Peyer's patch (tissue), 4 donors: ENCODE measurements around the gene NOPCHAP1. TPM values are rescaled to one million over a fixed set of nuclear protein-coding genes. Genes with fewer than 3 reads are reported as not detected.
A peak's percentile ranks its signal among the peaks of the same experiment; 100 is the strongest.

Experiments
- DNase-seq, 3 donors: peaks; one replicate each; pipeline ENCODE4 v3.0.0-alpha.2; 2017 to 2019
- H3K27ac ChIP-seq, 4 donors: fragments of 200-600 bp; sonication (generic); one replicate each; pipeline ENCODE4 v1.5.1; 2016 to 2019
- H3K27me3 ChIP-seq, 2 donors: fragments of 200-600 bp; sonication (generic); one replicate each; pipeline ENCODE4 v1.5.1; 2019
- H3K36me3 ChIP-seq, 3 donors: fragments of 200-600 bp; sonication (generic); one replicate each; pipeline ENCODE4 v1.5.1; 2016 to 2019
- H3K4me1 ChIP-seq, 4 donors: fragments of 200-600 bp; sonication (generic); one replicate each; pipeline ENCODE4 v1.5.1; 2016 to 2019
- H3K4me3 ChIP-seq, 4 donors: fragments of 200-600 bp; sonication (generic); 1 replicate in 3 of 4; 2 replicates in 1 of 4; pipeline ENCODE4 v1.5.1; 2016 to 2019; ENCODE audit warnings: mild to moderate bottlenecking in 1 of 4
- H3K9me3 ChIP-seq, 4 donors: fragments of 200-600 bp; sonication (generic); one replicate each; pipeline ENCODE4 v1.5.1; 2016 to 2019; ENCODE audit warnings: mild to moderate bottlenecking in 1 of 4
- POLR2A ChIP-seq, 2 donors: fragments of 450-650 bp; IDR thresholded peaks; one replicate each; pipeline ENCODE4 v1.5.1; 2017; ENCODE audit warnings: antibody characterized with exemption in 2 of 2, mild to moderate bottlenecking in 2 of 2, moderate library complexity in 2 of 2
- total RNA-seq, 4 donors: library from RNA; depleted of rRNA; stranded (reverse); fragments of >200 nt; gene quantifications; one replicate each; pipeline ENCODE4 v1.1.0, GENCODE V29; 2016
- TF ChIP-seq, protein P1 (sequence below), 6 experiments: fragments of 450-650 bp in 4 of 6; fragments of 200-600 bp in 2 of 6; sonication (generic) in 1 of 6; IDR thresholded peaks; one replicate each; pipeline ENCODE4 v1.5.1; 2017 to 2019; ENCODE audit warnings: antibody characterized with exemption in 6 of 6, mild to moderate bottlenecking in 3 of 6, moderate library complexity in 1 of 6

Gene NOPCHAP1
- total RNA-seq, 4 donors from 2014 or later, result 1.2 to 7.1 (median 5.1) TPM

DNA sequence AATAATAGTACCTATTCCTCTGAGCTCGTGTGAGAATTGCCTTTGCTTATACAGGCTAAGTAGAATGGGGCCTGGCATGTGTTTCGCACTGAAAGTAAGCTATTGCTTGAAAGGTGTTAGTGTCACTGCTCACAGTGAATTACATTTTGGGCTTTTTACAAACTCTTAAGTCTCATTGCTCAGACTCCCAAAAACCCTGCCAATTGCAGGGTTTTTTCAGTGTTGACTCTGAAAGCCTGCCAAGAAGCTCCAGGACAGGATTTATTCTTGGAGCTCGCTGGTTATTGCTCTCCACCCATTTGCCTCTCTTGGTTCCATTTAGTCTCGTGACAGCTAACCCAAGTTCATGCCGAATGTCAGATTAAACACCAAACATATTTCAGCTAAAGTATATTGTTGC lies 39.8 kb downstream of the NOPCHAP1 start:
- H3K27me3 ChIP-seq, result no peaks in the 10 kb centered on the region
- H3K27ac ChIP-seq, result peak overlapping the region in 1 of 4 donors; percentile 24
- no peak overlapping the region for H3K4me3 ChIP-seq
- no peaks in the 10 kb centered on the region for H3K4me1 ChIP-seq
- H3K36me3 ChIP-seq, result no peaks in the 10 kb centered on the region
- no peaks in the 10 kb centered on the region for H3K9me3 ChIP-seq
- no peak for TF ChIP-seq POLR2A (IDR thresholded peaks at IDR 0.05)
- DNase-seq, result no peak

DNA sequence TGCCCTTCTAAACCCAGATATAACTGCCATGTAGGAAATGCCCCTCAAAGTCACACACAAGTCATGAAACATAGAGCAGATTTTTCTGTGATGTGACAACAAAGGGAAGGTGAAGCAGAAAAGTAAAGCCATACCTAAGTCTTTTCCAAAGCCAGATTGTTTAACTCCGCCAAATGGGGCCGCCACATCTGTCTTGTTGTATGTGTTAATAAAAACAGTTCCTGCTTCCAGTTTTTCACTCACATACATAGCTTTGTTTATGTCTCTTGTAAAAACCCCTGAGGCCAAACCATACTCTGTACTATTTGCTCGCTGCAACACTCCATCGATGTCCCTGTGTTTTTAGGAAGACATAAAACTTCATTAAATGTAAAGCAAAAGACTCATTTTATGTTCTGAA lies 40.3 kb downstream of the NOPCHAP1 start:
- Histone ChIP-seq H3K27me3 (no peaks in the 10 kb centered on the region), H3K4me3 (no peak overlapping the region), H3K4me1 (peaks cover 0 to 3% (median 0%) of the 10 kb centered on the region in 4 donors), H3K9me3 (no peaks in the 10 kb centered on the region), H3K36me3 (no peaks in the 10 kb centered on the region), H3K27ac (no peak overlapping the region)
- DNase-seq, result no peak
- TF ChIP-seq, protein P1, sequence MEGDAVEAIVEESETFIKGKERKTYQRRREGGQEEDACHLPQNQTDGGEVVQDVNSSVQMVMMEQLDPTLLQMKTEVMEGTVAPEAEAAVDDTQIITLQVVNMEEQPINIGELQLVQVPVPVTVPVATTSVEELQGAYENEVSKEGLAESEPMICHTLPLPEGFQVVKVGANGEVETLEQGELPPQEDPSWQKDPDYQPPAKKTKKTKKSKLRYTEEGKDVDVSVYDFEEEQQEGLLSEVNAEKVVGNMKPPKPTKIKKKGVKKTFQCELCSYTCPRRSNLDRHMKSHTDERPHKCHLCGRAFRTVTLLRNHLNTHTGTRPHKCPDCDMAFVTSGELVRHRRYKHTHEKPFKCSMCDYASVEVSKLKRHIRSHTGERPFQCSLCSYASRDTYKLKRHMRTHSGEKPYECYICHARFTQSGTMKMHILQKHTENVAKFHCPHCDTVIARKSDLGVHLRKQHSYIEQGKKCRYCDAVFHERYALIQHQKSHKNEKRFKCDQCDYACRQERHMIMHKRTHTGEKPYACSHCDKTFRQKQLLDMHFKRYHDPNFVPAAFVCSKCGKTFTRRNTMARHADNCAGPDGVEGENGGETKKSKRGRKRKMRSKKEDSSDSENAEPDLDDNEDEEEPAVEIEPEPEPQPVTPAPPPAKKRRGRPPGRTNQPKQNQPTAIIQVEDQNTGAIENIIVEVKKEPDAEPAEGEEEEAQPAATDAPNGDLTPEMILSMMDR (IDR thresholded peaks at IDR 0.05), result no peak
- TF ChIP-seq POLR2A (IDR thresholded peaks at IDR 0.05), result no peak

DNA sequence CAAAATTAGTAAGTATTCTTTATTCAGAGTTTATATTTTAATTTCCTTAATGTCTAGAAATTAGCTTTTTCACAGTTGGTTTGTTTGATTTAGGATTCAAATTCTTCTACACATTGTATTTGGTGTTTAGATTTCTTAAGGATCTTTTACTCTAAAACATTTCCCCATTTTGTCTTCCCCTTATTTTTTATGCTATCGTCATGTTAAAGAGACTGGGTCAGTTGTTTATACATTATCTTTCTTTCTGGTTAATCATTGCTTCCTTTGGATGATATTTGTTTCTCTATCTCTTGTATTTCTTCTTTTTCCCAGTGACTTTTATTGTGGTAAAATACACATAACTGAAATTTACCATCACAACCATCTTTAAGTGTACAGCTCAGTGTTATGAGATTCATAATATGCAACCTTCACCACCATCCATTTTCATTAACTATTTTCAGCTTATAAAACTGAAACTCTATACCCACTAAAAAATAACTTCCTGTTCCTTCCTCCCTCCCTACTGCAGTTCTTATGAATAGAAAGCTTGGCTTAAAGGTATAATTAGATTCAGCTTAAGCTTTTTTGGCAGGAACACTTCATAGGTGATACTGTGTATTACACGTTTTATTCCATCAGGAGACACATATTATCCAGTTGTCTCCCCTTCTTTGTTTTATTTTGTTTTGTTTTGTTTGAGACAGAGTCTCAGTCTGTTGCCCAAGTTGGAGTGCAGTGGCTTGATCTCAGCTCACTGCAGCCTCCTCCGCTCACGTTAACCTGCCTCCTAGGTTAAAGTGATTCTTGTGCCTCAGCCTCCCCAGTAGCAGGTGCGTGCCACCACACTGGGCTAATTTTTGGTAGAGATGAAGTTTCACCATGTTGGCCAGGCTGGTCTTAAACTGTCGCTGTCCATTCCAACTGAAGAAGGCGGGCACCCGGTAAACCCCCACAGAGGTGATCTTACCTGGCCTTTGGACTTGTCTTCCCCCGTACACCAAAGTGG lies 45.0 kb downstream of the NOPCHAP1 start:
- Histone ChIP-seq H3K4me1 (peaks cover 0 to 3% (median 0%) of the 10 kb centered on the region in 4 donors), H3K9me3 (no peaks in the 10 kb centered on the region), H3K27me3 (no peaks in the 10 kb centered on the region), H3K36me3 (no peaks in the 10 kb centered on the region), H3K27ac (no peak overlapping the region), H3K4me3 (no peak overlapping the region)
- DNase-seq, result no peak
- TF ChIP-seq, protein P1 (IDR thresholded peaks at IDR 0.05), result no peak
- no peak for TF ChIP-seq POLR2A (IDR thresholded peaks at IDR 0.05)

DNA sequence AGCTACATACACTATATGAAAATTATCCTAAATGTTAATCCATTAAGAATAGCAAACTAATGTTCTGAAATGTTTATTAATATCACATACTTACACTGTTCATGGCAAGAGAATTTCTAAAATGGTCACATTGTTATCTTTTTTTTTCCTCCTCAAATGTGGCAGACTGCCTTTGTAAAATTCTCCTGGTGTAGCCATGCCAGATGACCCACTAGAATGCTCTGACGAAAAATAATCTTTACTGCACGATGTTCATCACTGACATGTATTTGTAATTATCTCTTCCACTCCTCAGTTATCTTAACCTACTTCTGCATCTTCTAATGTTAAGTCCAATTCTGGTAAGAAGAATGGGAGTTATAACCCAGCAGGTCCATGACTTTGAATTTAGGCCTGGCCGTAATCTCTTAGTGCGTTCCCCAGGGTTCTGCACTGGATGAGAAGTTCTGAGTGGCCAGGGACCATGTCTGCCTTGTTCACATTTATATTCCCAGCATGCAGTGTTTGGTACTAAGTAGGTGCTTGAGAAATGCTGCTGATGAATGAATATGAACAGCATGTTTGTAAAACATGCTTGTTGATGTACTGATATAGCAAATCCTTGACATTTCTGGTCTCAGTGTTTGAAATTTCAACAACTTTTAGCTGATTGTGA lies 46.7 kb downstream of the NOPCHAP1 start:
- no peak overlapping the region for H3K4me3 ChIP-seq
- H3K27me3 ChIP-seq, result no peaks in the 10 kb centered on the region
- no peak overlapping the region for H3K27ac ChIP-seq
- TF ChIP-seq POLR2A (IDR thresholded peaks at IDR 0.05), result no peak
- TF ChIP-seq, protein P1 (IDR thresholded peaks at IDR 0.05), result no peak
- H3K4me1 ChIP-seq, result peaks cover 0 to 3% (median 0%) of the 10 kb centered on the region in 4 donors
- no peak for DNase-seq
- no peaks in the 10 kb centered on the region for H3K36me3 ChIP-seq
- no peaks in the 10 kb centered on the region for H3K9me3 ChIP-seq

DNA sequence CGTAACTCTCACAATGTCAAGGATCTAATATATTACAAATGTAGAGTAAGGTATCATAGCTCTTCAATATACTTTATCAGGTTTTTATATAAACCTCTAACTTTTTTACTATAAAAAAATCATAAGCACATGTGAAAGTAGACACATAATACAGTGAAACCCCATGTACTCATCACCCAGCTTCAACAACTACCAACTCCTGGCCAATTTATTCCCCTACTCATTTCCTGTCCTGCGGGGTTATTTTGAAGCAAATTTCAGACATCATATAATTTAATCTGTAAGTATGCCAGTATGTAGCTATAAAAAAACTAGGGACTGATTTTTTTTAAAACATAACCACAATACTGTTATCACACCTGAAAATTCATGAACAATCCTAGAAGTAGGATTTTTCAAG lies 47.7 kb downstream of the NOPCHAP1 start:
- Histone ChIP-seq H3K27me3 (no peaks in the 10 kb centered on the region), H3K36me3 (no peaks in the 10 kb centered on the region), H3K4me1 (peaks cover 0 to 3% (median 0%) of the 10 kb centered on the region in 4 donors), H3K4me3 (no peak overlapping the region), H3K27ac (no peak overlapping the region), H3K9me3 (no peaks in the 10 kb centered on the region)
- TF ChIP-seq POLR2A (IDR thresholded peaks at IDR 0.05), result no peak
- TF ChIP-seq, protein P1 (IDR thresholded peaks at IDR 0.05), result no peak
- no peak for DNase-seq

Other genes with a start within 250 kb of the NOPCHAP1 start
- 100 to 1,000 TPM in 2 of 4 donors, 10 to 100 TPM in 2; 11.6 to 178 (median 114) TPM for gene SLC41A2, start 28.0 kb upstream of the NOPCHAP1 start, total RNA-seq
- gene ALDH1L2, start 98.1 kb downstream of the NOPCHAP1 start, total RNA-seq, result 1 to 10 TPM in 3 of 4 donors, under 1 TPM in 1; 0.70 to 5.8 (median 4.0) TPM
- gene WASHC4, start 121.4 kb downstream of the NOPCHAP1 start, total RNA-seq, result 10 to 100 TPM; 56.6 to 93.3 (median 71.4) TPM
- gene APPL2, start 249.9 kb downstream of the NOPCHAP1 start, total RNA-seq, result 100 to 1,000 TPM; 169 to 203 (median 185) TPM